Endodermal cell (in vitro differentiated cells): ENCODE data around the gene MRPL49. TPM values are rescaled to one million over a fixed set of nuclear protein-coding genes. Genes with fewer than 3 reads are reported as not detected.
A peak's percentile ranks its signal among the peaks of the same experiment; 100 is the strongest.

ENCODE experiments used
- DNase-seq: peaks from one replicate; pipeline ENCODE4 v3.0.0-alpha.2; 2017
- H3K27ac ChIP-seq: 2 replicates; pipeline ENCODE4 v1.5.1; 2013; ENCODE audit warnings: mild to moderate bottlenecking, low read depth, low read length, moderate library complexity
- H3K27me3 ChIP-seq: 2 replicates; pipeline ENCODE4 v1.6.1; 2013; ENCODE audit warnings: mild to moderate bottlenecking, low read length, moderate library complexity; ENCODE audit not compliant: insufficient read depth, control insufficient read depth, poor library complexity, severe bottlenecking
- H3K36me3 ChIP-seq: 2 replicates; pipeline ENCODE4 v1.7.0; 2013; ENCODE audit warnings: mild to moderate bottlenecking, low read length, moderate library complexity; ENCODE audit not compliant: control insufficient read depth, insufficient read depth
- H3K4me1 ChIP-seq: one replicate; pipeline ENCODE4 v1.7.0; 2013; ENCODE audit warnings: low read length; ENCODE audit not compliant: control insufficient read depth, insufficient read depth
- H3K4me3 ChIP-seq: 2 replicates; pipeline ENCODE4 v1.5.1; 2013; ENCODE audit warnings: mild to moderate bottlenecking, low read length, moderate library complexity
- H3K9ac ChIP-seq: 2 replicates; pipeline ENCODE4 v1.6.1; 2013; ENCODE audit warnings: mild to moderate bottlenecking, low read length, moderate library complexity; ENCODE audit not compliant: poor library complexity, severe bottlenecking; ENCODE audit errors: extremely low read depth
- H3K9me3 ChIP-seq: 2 replicates; pipeline ENCODE4 v1.6.1; 2013; ENCODE audit warnings: mild to moderate bottlenecking, low read length, moderate library complexity; ENCODE audit not compliant: control insufficient read depth
- H3K27ac Mint-ChIP-seq: 2 replicates; pipeline ENCODE4 v1.8.0; 2020; ENCODE audit warnings: mixed read lengths
- H3K27me3 Mint-ChIP-seq: 2 replicates; pipeline ENCODE4 v1.8.0; 2021; ENCODE audit warnings: mild to moderate bottlenecking, mixed read lengths; ENCODE audit not compliant: insufficient read depth
- H3K36me3 Mint-ChIP-seq: 2 replicates; pipeline ENCODE4 v1.8.0; 2020; ENCODE audit warnings: low read depth, mixed read lengths
- H3K4me1 Mint-ChIP-seq: 2 replicates; pipeline ENCODE4 v1.8.0; 2020; ENCODE audit warnings: mixed read lengths
- H3K4me3 Mint-ChIP-seq: 2 replicates; pipeline ENCODE4 v1.8.0; 2020; ENCODE audit warnings: mild to moderate bottlenecking, moderate library complexity, mixed read lengths
- H3K9me3 Mint-ChIP-seq: 2 replicates; pipeline ENCODE4 v1.8.0; 2020; ENCODE audit warnings: mild to moderate bottlenecking, mixed read lengths
- WGBS, 2 experiments: methylation state at CpG; one replicate each; pipeline versions ENCODE4 v1.1.5 to v1.1.7; 2013; ENCODE audit warnings: missing lambda C conversion rate in 2 of 2, mixed read lengths in 1 of 2; ENCODE audit not compliant: insufficient coverage in 1 of 2, insufficient read length in 1 of 2; 5-methylcytosine and 5-hydroxymethylcytosine counted together
- total RNA-seq, 2 donors: library from RNA; stranded (reverse); fragmentation: NEBNext Ultra II Directional in 1 of 2; extraction: Animal tissue kit (Norgen Biotek cat#: 25700) in 1 of 2; gene quantifications; 2 replicates in 1 of 2; 3 replicates in 1 of 2; pipeline ENCODE4 v1.2.1, GENCODE V29; 2021
- TF ChIP-seq, protein P1 (sequence below): fragments of 200-600 bp; sonication (generic); conservative IDR thresholded peaks from 2 replicates; pipeline ENCODE4 v1.5.0; 2021; ENCODE audit warnings: antibody characterized with exemption, mild to moderate bottlenecking

MRPL49 gene
- total RNA-seq, 2 donors from 2014 or later, result 53.9 to 56.6 TPM

DNA sequence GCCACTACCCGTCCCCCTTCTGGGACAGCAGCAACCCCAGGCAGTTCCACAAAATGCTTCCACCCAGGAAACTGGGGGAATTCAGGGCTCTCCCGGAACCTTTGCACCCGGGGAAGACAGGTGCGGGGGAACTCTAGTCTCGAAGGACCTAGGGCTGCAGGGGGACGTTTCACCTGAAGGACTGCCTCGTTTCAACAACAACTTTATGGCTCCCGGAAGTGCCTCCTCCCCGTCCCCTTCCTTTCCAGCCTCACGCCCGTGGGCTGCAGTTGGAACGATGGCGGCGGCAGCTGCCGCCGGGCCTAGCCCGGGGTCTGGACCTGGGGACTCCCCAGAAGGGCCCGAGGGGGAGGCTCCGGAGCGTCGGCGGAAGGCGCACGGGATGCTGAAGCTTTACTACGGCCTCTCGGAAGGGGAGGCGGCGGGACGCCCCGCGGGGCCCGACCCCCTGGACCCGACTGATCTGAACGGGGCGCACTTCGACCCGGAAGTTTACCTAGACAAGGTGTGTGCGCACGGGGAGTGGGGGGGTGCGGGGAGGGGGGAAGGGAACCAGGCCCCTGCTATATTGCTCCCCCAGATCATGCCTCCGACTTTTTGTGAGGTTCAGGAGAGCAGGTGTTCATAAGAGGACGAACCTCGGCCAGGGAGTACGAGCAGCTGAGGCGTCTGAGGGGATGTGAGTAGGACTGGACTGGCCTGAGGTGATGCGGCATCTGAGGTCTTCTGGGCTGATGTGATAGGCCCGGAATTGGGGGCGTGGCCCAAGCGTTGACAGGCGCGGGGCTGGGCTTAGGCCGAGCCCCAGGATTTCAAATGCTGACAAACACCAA is 25.9 kb upstream of the MRPL49 start, which contains the start of gene VPS51:
Gene VPS51 (plus strand): TSS at position 241 of the 833 bp plus-strand sequence. CDS start 37 bp downstream, at position 278.
- peak; percentile 95 for DNase-seq
- peak within 1 kb of the TSS; percentile 98 for H3K27ac Mint-ChIP-seq
- peaks cover 12% of the 10 kb centered on the region for H3K36me3 Mint-ChIP-seq
- H3K4me3 ChIP-seq, result peak within 1 kb of the TSS; percentile 86
- TF ChIP-seq, protein P1, sequence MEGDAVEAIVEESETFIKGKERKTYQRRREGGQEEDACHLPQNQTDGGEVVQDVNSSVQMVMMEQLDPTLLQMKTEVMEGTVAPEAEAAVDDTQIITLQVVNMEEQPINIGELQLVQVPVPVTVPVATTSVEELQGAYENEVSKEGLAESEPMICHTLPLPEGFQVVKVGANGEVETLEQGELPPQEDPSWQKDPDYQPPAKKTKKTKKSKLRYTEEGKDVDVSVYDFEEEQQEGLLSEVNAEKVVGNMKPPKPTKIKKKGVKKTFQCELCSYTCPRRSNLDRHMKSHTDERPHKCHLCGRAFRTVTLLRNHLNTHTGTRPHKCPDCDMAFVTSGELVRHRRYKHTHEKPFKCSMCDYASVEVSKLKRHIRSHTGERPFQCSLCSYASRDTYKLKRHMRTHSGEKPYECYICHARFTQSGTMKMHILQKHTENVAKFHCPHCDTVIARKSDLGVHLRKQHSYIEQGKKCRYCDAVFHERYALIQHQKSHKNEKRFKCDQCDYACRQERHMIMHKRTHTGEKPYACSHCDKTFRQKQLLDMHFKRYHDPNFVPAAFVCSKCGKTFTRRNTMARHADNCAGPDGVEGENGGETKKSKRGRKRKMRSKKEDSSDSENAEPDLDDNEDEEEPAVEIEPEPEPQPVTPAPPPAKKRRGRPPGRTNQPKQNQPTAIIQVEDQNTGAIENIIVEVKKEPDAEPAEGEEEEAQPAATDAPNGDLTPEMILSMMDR, result no peak
- no peaks in the 10 kb centered on the region for H3K27me3 ChIP-seq
- WGBS, 2 experiments, result 1 to 2% methylated on average over 11 to 52 of the region's 52 CpGs
- H3K4me1 Mint-ChIP-seq, result peaks cover 8% of the 10 kb centered on the region
- H3K9me3 Mint-ChIP-seq, result no peaks in the 10 kb centered on the region
- H3K4me3 Mint-ChIP-seq, result peak within 1 kb of the TSS; percentile 88
- peak within 1 kb of the TSS; percentile 72 for H3K27ac ChIP-seq
- H3K27me3 Mint-ChIP-seq, result no peaks in the 10 kb centered on the region
- H3K9ac ChIP-seq, result peak within 1 kb of the TSS; percentile 75
- H3K36me3 ChIP-seq, result peaks cover 20% of the 10 kb centered on the region
- H3K9me3 ChIP-seq, result no peaks in the 10 kb centered on the region
- peaks cover 5% of the 10 kb centered on the region for H3K4me1 ChIP-seq

DNA sequence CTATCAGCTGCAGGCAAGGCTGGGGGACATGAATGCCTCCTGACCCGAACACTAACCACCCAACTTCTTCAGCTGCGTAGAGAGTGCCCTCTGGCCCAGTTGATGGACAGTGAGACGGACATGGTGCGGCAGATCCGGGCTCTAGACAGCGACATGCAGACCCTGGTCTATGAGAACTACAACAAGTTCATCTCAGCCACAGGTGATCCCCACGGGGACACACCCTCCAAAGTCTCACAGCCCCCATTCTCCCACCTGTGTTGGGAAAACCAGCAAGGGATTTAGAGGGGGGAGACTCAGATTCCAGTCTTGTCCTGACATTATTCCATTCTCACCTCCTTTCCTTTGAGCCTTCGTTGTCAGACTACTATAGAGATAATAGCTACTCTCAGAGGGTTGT is 25.2 kb upstream of the MRPL49 start:
- H3K9me3 ChIP-seq, result no peaks in the 10 kb centered on the region
- WGBS, 2 experiments, result 74 to 78% methylated on average over 6 to 8 of the region's 8 CpGs
- no peak for DNase-seq
- Mint-ChIP-seq H3K27ac (peak overlapping the region; percentile 55), H3K4me3 (peak overlapping the region; percentile 88), H3K4me1 (peaks cover 8% of the 10 kb centered on the region), H3K36me3 (peaks cover 12% of the 10 kb centered on the region), H3K9me3 (no peaks in the 10 kb centered on the region), H3K27me3 (no peaks in the 10 kb centered on the region)
- H3K4me3 ChIP-seq, result peak overlapping the region; percentile 86
- peak overlapping the region; percentile 75 for H3K9ac ChIP-seq
- TF ChIP-seq, protein P1, result no peak
- H3K4me1 ChIP-seq, result peaks cover 5% of the 10 kb centered on the region
- peaks cover 20% of the 10 kb centered on the region for H3K36me3 ChIP-seq
- no peaks in the 10 kb centered on the region for H3K27me3 ChIP-seq
- H3K27ac ChIP-seq, result no peak overlapping the region

DNA sequence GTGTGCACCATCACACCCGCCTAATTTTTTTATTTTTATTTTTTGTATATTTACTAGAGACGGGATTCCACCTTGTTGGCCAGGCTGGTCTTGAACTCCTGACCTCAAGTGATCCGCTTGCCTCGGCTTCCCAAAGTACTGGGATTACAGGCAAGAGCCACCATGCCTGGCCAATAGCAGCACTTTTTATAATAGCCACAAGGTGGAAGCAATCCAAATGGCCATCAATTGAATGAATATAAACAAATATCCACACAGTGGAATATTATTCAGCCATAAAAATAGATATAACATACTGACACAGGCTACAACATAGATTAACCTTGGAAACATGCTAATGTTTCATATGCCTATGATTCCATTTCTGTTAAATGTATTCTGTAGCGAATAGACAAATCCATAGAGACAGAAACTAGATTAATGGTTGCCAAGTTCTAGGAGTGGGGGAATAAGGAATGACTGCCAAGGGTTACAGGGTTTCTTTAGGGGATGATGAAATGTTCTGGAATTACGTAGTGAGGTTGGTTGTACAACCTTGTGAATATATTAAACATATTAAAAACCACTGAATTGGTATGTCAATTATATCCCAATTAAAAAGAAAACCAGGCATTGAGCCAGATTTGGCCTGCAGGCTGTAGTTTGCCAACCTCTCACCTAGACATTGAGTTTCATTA is 21.3 kb upstream of the MRPL49 start:
- 94 to 100% methylated on average over 3 to 4 of the region's 6 CpGs for WGBS, 2 experiments
- Mint-ChIP-seq H3K27ac (no peak overlapping the region), H3K36me3 (peaks cover 16% of the 10 kb centered on the region), H3K9me3 (no peaks in the 10 kb centered on the region), H3K4me3 (no peak overlapping the region), H3K4me1 (peaks cover 11% of the 10 kb centered on the region), H3K27me3 (no peaks in the 10 kb centered on the region)
- DNase-seq, result no peak
- Histone ChIP-seq H3K9ac (no peak overlapping the region), H3K4me1 (peaks cover 5% of the 10 kb centered on the region), H3K27me3 (no peaks in the 10 kb centered on the region), H3K36me3 (peaks cover 32% of the 10 kb centered on the region), H3K27ac (no peak overlapping the region), H3K4me3 (no peak overlapping the region), H3K9me3 (no peaks in the 10 kb centered on the region)
- TF ChIP-seq, protein P1, result peak; percentile 52
